Measurements from ENCODE around the gene CAPN14. TPM values are rescaled to one million over a fixed set of nuclear protein-coding genes. Genes with fewer than 3 reads are reported as not detected.

CAPN14 gene
- total RNA-seq, 1 donor from 2014 or later: 0.10 TPM

DNA sequence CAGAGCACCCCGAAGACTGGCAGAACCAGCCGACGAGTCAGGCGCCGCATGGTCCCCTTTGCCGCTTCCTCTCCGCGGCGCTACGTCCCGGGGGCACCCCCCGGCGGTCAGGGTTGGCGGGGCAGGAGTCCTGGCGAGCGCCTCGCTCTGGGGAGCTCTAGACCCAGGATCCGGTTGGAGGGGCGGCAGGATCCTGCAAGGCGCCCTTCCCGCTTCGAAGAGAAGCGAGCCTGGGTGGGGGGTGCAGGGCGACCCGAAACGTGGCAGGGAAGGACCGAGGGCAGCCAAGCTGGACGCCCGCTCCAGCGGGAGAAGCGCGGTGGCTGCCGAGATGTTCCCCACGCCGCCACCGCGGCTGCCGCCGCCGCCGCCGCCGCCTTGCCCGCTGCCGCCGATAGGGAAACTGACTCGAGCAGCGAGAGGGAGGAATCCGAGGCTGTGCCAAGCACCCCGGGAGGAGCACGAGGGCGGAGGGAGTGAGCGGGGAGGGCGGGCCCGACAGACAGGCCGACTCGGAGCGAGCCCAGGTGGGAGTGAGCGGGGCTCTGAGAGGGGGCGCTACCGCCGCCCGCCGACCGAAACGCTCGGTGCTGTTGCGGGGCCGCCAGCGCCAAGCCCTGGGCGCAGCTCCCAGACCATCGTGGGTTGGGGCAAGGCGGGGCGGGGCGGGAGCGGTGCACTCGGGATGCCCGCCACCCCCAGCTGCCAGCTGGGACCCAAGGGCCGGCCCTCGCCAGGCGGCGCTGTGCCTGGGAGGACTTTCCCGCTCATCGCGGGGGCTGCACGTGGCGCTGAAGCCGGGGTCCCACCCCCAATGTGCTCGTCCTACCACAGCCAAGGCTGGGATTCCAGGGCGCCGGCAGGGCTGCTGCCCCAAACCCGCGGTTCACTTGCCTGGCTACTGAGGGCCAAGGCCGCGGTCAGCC is 79.0 kb downstream of the CAPN14 start, which contains the start of gene GALNT14:
Gene GALNT14, minus strand, starts transcription at position 404 of the 926 bp plus-strand sequence. Its CDS starts 354 bp downstream, at position 50.
- Mint-ChIP-seq H3K27me3 (ENCODE audit: low read depth) (peaks cover 66% of the 10 kb centered on the region), H3K36me3 (ENCODE audit: low read depth) (no peaks in the 10 kb centered on the region), H3K4me3 (ENCODE audit: unreplicated experiment) (peak within 1 kb of the TSS; percentile 69), H3K4me1 (ENCODE audit: low read depth) (peaks cover 5% of the 10 kb centered on the region), H3K27ac (ENCODE audit: unreplicated experiment) (no peak within 1 kb of the TSS), H3K9me3 (ENCODE audit: low read depth) (no peaks in the 10 kb centered on the region)
- TF ChIP-seq, protein P1, sequence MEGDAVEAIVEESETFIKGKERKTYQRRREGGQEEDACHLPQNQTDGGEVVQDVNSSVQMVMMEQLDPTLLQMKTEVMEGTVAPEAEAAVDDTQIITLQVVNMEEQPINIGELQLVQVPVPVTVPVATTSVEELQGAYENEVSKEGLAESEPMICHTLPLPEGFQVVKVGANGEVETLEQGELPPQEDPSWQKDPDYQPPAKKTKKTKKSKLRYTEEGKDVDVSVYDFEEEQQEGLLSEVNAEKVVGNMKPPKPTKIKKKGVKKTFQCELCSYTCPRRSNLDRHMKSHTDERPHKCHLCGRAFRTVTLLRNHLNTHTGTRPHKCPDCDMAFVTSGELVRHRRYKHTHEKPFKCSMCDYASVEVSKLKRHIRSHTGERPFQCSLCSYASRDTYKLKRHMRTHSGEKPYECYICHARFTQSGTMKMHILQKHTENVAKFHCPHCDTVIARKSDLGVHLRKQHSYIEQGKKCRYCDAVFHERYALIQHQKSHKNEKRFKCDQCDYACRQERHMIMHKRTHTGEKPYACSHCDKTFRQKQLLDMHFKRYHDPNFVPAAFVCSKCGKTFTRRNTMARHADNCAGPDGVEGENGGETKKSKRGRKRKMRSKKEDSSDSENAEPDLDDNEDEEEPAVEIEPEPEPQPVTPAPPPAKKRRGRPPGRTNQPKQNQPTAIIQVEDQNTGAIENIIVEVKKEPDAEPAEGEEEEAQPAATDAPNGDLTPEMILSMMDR (IDR thresholded peaks at IDR 0.05): peak; percentile 76
- no peak for DNase-seq (ENCODE audit: low spot score)

DNA sequence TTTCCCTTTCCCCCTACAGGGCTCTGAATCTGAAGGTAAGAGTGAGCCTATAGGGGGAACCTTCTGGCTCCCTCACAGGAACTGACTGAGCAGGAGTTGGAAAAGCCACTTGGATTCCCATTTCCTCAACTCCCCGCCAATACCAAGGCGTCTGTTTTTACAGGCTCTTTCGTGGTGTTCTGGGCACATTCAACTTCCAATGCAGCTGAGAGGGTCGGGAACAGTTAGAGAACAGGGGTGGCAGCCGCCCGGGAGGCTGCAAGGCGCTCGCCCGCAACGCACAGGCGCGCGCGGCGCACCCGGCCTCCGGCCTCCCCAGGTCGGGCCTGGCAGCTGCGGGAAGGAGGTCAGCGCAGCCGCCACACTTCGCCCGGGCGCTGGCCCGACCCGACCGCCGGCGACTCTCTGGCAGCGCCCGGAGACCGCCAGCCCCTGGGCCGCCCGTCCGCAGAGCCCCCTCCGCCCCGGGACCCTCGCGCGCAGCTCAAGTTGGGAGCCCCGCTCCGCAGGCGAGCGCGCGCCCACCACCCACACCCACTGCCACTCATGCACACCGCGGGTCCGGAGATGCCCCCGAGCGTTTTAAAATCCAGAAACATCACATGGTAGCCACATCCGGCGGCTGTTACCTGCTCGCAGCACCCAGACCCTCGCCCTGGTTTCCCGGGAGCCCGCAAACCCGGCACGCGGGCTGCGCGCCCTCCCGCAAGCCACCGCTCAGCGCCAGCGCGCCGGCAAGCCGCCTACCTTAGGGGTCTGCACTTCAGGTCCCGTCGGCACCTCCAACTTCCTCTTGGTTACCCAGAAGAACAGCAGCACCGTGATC is 79.9 kb downstream of the CAPN14 start:
- H3K4me3 Mint-ChIP-seq (ENCODE audit: unreplicated experiment): peak overlapping the region; percentile 69
- no peaks in the 10 kb centered on the region for H3K36me3 Mint-ChIP-seq (ENCODE audit: low read depth)
- H3K27me3 Mint-ChIP-seq (ENCODE audit: low read depth): peaks cover 68% of the 10 kb centered on the region
- H3K9me3 Mint-ChIP-seq (ENCODE audit: low read depth): no peaks in the 10 kb centered on the region
- H3K27ac Mint-ChIP-seq (ENCODE audit: unreplicated experiment): no peak overlapping the region
- peaks cover 5% of the 10 kb centered on the region for H3K4me1 Mint-ChIP-seq (ENCODE audit: low read depth)
- no peak for DNase-seq (ENCODE audit: low spot score)
- TF ChIP-seq, protein P1 (IDR thresholded peaks at IDR 0.05): no peak

DNA sequence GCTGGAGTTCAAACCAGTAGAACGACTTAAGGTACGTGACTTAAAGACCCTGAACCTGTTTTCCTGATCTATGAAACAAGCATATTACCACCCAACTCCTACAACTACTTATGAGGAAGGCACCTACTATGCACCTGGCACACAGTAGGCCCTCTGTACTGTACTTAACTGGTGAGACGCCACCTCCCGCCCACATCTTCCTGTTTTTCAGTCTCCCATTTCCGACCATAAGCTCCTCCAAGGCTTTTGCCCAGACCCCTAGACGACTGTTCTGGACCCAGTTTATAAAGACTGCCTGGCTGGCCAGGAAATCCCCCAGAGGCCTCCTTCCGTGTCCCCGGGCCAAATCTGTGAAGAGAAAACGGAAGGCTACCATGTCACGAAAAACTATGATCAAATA is 80.6 kb downstream of the CAPN14 start:
- H3K27me3 Mint-ChIP-seq (ENCODE audit: low read depth): peaks cover 65% of the 10 kb centered on the region
- DNase-seq (ENCODE audit: low spot score): no peak
- TF ChIP-seq, protein P1 (IDR thresholded peaks at IDR 0.05): no peak
- no peaks in the 10 kb centered on the region for H3K36me3 Mint-ChIP-seq (ENCODE audit: low read depth)
- peak overlapping the region; percentile 69 for H3K4me3 Mint-ChIP-seq (ENCODE audit: unreplicated experiment)
- H3K27ac Mint-ChIP-seq (ENCODE audit: unreplicated experiment): no peak overlapping the region
- no peaks in the 10 kb centered on the region for H3K9me3 Mint-ChIP-seq (ENCODE audit: low read depth)
- H3K4me1 Mint-ChIP-seq (ENCODE audit: low read depth): peaks cover 5% of the 10 kb centered on the region

DNA sequence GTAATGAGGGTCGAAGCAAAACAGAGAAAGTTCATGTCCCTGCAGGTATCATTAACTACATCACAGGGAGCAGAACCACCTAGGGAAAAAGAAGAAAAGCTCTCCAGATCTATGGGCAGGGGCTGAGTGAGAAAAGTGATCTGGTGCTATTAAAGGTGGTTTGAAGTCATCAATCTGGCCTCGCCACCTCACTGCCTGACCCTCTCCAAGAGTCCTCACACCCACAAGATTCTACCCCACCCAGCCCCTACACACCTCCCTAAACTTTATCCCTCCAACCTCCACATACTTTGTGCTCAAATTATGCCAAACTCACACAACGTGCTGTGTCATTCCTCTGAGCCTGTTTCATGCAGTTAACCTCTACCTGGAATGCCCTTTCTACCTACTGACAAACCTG is 81.3 kb downstream of the CAPN14 start:
- DNase-seq (ENCODE audit: low spot score): no peak
- TF ChIP-seq, protein P1 (IDR thresholded peaks at IDR 0.05): no peak
- H3K36me3 Mint-ChIP-seq (ENCODE audit: low read depth): peaks cover 2% of the 10 kb centered on the region
- no peak overlapping the region for H3K27ac Mint-ChIP-seq (ENCODE audit: unreplicated experiment)
- H3K4me3 Mint-ChIP-seq (ENCODE audit: unreplicated experiment): peak overlapping the region; percentile 37
- H3K27me3 Mint-ChIP-seq (ENCODE audit: low read depth): peaks cover 67% of the 10 kb centered on the region
- no peaks in the 10 kb centered on the region for H3K9me3 Mint-ChIP-seq (ENCODE audit: low read depth)
- peaks cover 5% of the 10 kb centered on the region for H3K4me1 Mint-ChIP-seq (ENCODE audit: low read depth)

DNA sequence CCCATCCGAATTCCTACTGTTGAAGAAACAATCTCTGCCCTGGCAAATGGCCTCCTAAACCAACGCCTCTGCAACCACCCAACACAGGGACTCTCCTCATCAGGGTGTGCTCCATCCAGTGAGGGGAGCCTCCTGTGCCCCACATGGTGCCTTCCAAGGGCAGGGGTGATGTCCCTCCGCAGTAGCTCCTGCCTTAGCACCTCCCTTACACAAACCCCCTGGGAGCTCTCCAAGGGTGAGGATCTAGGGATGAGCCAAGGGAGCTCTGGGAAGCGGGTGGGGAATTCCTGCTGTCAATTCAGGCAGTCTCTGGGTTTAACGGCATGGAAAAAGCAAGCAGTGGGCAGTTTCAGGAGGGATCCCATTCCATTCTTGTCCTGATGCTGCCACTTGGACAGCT is 82.8 kb downstream of the CAPN14 start:
- Mint-ChIP-seq H3K4me3 (ENCODE audit: unreplicated experiment) (no peak overlapping the region), H3K4me1 (ENCODE audit: low read depth) (peaks cover 5% of the 10 kb centered on the region), H3K27me3 (ENCODE audit: low read depth) (peaks cover 62% of the 10 kb centered on the region), H3K9me3 (ENCODE audit: low read depth) (no peaks in the 10 kb centered on the region), H3K27ac (ENCODE audit: unreplicated experiment) (no peak overlapping the region), H3K36me3 (ENCODE audit: low read depth) (peaks cover 2% of the 10 kb centered on the region)
- DNase-seq (ENCODE audit: low spot score): no peak
- TF ChIP-seq, protein P1 (IDR thresholded peaks at IDR 0.05): no peak
